SK-N-MC (cell line): ENCODE data around the gene FOXJ1.

ENCODE experiments used
- DNase-seq: peaks from one replicate; pipeline ENCODE4 v3.0.0-alpha.2; 2011; ENCODE audit warnings: low read depth, low spot score
- H3K27ac ChIP-seq: fragments of 200-600 bp; sonication (generic); 2 replicates; pipeline ENCODE4 v1.5.1; 2016; ENCODE audit warnings: mixed run types
- H3K36me3 ChIP-seq: fragments of 200-600 bp; sonication (generic); 2 replicates; pipeline ENCODE4 v1.6.1; 2017; ENCODE audit warnings: antibody characterized with exemption, low read length, mixed read lengths; ENCODE audit not compliant: insufficient read depth
- H3K4me3 ChIP-seq: fragments of 200-600 bp; sonication (generic); 2 replicates; pipeline ENCODE4 v1.5.1; 2016
- H3K9ac ChIP-seq: fragments of 200-600 bp; sonication (generic); 2 replicates; pipeline ENCODE4 v1.8.0; 2017; ENCODE audit warnings: mixed run types, mixed read lengths; ENCODE audit not compliant: insufficient read length
- H3K9me3 ChIP-seq: fragments of 200-600 bp; sonication (generic); 2 replicates; pipeline ENCODE4 v1.6.1; 2017; ENCODE audit warnings: low read depth, mild to moderate bottlenecking, antibody characterized with exemption, low read length, moderate library complexity, mixed read lengths
- EZH2 ChIP-seq: fragments of 200-600 bp; sonication (generic); IDR thresholded peaks from one replicate; pipeline ENCODE4 v1.6.1; 2017; ENCODE audit warnings: antibody characterized with exemption
- FOXP2 ChIP-seq: optimal IDR thresholded peaks from 2 replicates; pipeline ENCODE3; 2011; ENCODE audit warnings: mild to moderate bottlenecking, moderate library complexity; ENCODE audit not compliant: insufficient read depth; ENCODE audit errors: extremely low read length, control extremely low read depth
- POLR2AphosphoS5 ChIP-seq: IDR thresholded peaks from 2 replicates; pipeline ENCODE4 v1.6.1; 2012; ENCODE audit warnings: mild to moderate bottlenecking, low read depth, low read length, borderline replicate concordance

The FOXJ1 gene

DNA sequence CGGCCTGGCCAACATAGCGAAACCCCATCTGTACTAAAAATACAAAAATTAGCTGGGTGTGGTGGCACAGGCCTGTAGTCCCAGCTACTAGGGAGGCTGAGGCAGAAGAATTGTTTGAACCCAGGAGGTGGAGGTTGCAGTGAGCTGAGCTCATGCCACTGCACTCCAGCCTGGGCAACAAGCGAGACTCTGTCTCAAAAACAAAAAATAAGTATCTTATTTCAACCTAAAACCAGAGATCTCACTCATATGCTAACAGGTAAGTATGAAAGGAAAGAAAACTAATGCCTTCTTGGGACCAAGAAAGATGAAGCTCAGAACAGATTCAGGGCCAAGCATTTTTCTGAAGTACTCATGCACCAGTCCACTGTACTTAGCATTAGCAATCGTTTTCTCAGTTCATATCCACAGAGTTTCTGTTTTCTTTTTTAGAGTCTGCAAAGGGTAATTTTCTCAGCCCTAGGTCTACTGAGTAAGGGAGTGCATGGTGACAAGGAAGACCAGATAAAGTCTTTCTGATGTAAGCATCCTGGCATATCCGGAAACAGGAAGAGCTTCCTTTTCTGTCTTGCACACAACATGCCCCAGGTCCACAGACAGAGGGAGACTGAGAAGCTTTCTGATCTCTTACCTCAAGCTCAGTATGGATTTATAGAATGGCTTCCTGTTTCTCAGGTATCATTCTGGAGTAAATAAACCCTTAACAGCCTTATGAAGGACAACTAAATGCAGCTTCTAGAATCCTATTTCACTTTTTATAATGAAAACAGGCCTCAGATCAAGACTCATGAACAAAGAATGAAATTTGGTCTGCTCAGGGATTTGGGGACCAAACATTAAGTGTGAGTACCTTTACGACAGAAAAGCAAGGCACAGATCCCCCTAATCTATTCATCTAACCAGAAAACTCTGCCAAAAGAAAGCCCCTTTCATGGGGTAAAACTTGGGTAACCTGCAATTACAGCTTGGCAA lies 38.7 kb upstream of the FOXJ1 start:
- Histone ChIP-seq H3K27ac (no peak overlapping the region; the same call in 1 of the 2 replicates), H3K9me3 (no peaks in the 10 kb centered on the region), H3K9ac (no peak overlapping the region), H3K36me3 (no peaks in the 10 kb centered on the region), H3K4me3 (no peak overlapping the region)
- DNase-seq, result no peak
- TF ChIP-seq EZH2 (no peak), FOXP2 (no peak), POLR2AphosphoS5 (no peak)

GRCh38 chr17:76178124-76178523 lies 37.1 kb upstream of the FOXJ1 start:
- no peaks in the 10 kb centered on the region for H3K36me3 ChIP-seq
- no peak for DNase-seq

DNA sequence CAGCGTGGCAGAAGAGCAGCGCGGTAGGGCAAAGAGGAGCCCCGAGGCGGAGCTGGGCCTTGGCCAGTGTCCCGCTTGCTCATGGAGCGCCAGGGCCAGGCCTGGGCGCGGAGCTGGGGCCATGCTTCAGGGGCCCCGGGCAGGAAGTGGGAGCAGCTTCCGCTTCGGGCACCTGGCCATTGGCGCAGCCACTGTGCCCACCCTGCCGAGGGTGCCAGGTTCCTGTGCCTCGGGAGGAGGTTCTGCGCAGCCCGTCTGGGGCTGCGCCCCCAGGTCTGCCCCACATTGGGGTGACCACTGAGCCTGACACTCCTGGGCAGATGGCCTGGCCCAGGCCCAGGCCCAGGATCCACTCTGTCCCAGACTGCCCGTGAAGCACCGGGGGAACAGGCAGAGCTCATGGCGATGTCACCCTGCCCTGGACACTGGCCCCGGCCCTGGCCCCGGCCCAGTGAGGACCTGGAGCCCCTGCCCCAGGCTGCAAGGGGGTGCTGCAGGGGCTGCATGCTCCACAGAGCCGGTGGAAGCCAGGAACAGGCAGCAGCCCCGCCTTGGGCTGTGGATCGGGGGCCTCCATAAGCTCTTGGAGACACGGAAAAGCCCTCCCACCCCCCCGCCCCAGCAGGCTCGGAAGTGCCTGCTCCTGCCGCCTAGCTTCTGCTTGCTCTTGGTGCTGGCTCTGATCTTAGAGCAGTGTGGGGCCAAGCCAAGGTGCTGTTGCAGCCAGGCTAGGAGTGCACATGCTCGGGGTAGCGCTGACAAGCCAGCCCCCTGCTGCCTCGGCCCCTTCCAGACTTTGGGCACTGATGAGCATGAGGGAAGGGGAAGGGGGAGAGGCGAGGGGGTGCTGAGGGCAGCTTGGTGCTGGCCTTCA lies 35.9 kb upstream of the FOXJ1 start:
- Histone ChIP-seq H3K9ac (no peak overlapping the region), H3K36me3 (no peaks in the 10 kb centered on the region), H3K27ac (no peak overlapping the region), H3K4me3 (no peak overlapping the region), H3K9me3 (no peaks in the 10 kb centered on the region)
- TF ChIP-seq FOXP2, result no peak
- TF ChIP-seq EZH2, result no peak
- TF ChIP-seq POLR2AphosphoS5, result no peak
- no peak for DNase-seq

More at GRCh38 chr17:76178124-76178523, 37.1 kb upstream of the FOXJ1 start:
- Histone ChIP-seq H3K9ac (no peak overlapping the region), H3K4me3 (no peak overlapping the region), H3K27ac (no peak overlapping the region), H3K9me3 (no peaks in the 10 kb centered on the region)
- TF ChIP-seq EZH2 (no peak), FOXP2 (no peak), POLR2AphosphoS5 (no peak)

DNA sequence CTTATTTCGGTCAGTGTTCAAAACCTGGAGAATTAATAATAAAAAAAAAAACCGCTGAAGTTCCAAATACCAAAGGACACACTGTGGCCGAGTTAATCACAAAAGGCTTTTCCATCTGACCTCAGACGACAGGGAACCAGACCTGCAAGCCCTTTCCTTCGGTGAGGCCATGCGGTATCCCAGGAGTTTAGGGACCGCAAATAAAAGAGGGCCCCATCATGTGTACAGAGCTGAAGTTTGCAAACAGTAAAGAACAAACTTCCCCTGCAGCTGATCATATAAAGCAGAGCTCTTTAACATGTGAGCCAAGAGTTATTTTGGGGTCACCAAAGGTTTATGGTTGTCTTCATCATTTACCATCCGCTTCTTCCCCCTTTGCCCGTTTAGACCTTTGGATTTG lies 33.0 kb upstream of the FOXJ1 start:
- H3K36me3 ChIP-seq, result no peaks in the 10 kb centered on the region
- no peaks in the 10 kb centered on the region for H3K9me3 ChIP-seq
- no peak overlapping the region for H3K9ac ChIP-seq
- H3K4me3 ChIP-seq, result no peak overlapping the region
- TF ChIP-seq FOXP2 (no peak), EZH2 (no peak), POLR2AphosphoS5 (no peak)
- no peak overlapping the region for H3K27ac ChIP-seq
- DNase-seq, result no peak

DNA sequence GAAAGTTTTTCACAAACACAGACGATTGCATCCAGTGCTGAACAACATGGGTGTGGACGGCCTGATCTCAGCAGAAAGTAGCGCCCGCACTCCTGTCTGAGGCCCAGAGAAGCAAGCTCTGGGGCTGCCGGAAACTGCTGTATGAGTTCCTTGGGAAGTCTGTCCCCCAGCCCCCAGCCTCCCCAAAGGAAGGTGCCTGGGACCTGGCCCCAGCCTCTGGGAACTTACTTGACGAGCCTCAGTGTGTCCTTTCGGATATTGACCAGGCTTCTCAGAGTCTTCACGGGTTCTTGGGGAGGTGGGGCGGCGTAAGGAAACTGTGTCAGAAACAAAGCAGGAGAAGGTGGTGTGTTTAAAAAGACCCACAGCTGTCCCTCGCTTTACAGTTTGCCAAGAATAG lies 32.4 kb upstream of the FOXJ1 start:
- Histone ChIP-seq H3K9ac (no peak overlapping the region), H3K27ac (no peak overlapping the region), H3K4me3 (no peak overlapping the region), H3K36me3 (no peaks in the 10 kb centered on the region), H3K9me3 (no peaks in the 10 kb centered on the region)
- TF ChIP-seq POLR2AphosphoS5 (no peak), FOXP2 (no peak), EZH2 (no peak)
- DNase-seq, result no peak

- DNase-seq, result no peak
- no peak overlapping the region for H3K9ac ChIP-seq
- no peak for TF ChIP-seq EZH2
- no peak for TF ChIP-seq POLR2AphosphoS5
- no peak for TF ChIP-seq FOXP2
- no peaks in the 10 kb centered on the region for H3K36me3 ChIP-seq
- no peak overlapping the region for H3K4me3 ChIP-seq
- no peak overlapping the region for H3K27ac ChIP-seq
- H3K9me3 ChIP-seq, result no peaks in the 10 kb centered on the region
Observed at GRCh38 chr17:76171706-76172105, 30.7 kb upstream of the FOXJ1 start.

DNA sequence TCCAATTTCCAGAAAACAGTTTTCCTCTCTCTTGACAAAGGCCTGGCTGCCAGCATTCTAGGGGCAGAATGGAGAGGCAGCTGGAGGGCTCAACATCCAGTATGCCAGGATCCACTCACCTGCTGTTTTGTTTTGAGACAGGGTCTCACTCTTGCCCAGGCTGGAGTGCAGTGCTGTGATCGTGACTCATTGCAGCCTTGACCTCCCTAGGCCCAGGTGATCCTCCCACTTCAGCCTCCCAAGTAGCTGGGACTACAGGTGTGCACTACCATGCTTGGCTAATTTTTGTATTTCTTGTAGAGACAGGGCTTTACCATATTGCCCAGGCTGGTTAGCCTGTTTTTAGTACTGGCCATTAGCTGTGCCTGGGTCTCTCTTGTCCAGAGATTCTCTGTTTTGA lies 29.1 kb upstream of the FOXJ1 start:
- no peak overlapping the region for H3K9ac ChIP-seq
- no peaks in the 10 kb centered on the region for H3K36me3 ChIP-seq
- H3K9me3 ChIP-seq, result no peaks in the 10 kb centered on the region
- no peak overlapping the region for H3K27ac ChIP-seq
- DNase-seq, result no peak
- no peak overlapping the region for H3K4me3 ChIP-seq
- TF ChIP-seq FOXP2, result no peak
- TF ChIP-seq EZH2, result no peak
- no peak for TF ChIP-seq POLR2AphosphoS5

GRCh38 chr17:76166906-76167305 lies 25.9 kb upstream of the FOXJ1 start:
- DNase-seq, result no peak
- H3K4me3 ChIP-seq, result no peak overlapping the region
- no peaks in the 10 kb centered on the region for H3K9me3 ChIP-seq
- no peak for TF ChIP-seq EZH2
- no peak for TF ChIP-seq POLR2AphosphoS5
- TF ChIP-seq FOXP2, result no peak
- H3K36me3 ChIP-seq, result no peaks in the 10 kb centered on the region
- H3K27ac ChIP-seq, result no peak overlapping the region
- H3K9ac ChIP-seq, result no peak overlapping the region
